IMR-90 (cell line): ENCODE results near the gene STRN4. TPM values are rescaled to one million over a fixed set of nuclear protein-coding genes. Genes with fewer than 3 reads are reported as not detected.

Experiments
- ATAC-seq: fragments of 200-7000 bp; cut with Tn5 transposase; 2 replicates; pipeline ENCODE4 v1.9.1; 2020; ENCODE audit warnings: low read depth, mild to moderate bottlenecking, moderate library complexity
- BruUV-seq: library from RNA; stranded (reverse); fragments of 400-500 nt; replicated peaks from 2 replicates; lab custom pipeline; 2021; lab: Mats Ljungman, UMichigan
- CTCF ChIA-PET: fragments of 300-600 bp; formaldehyde crosslinking; extraction: SDS; loops from one replicate; lab custom pipeline; 2021; ENCODE audit warnings: antibody characterized with exemption; lab: Yijun Ruan, JAX
- POLR2A ChIA-PET: fragments of 300-600 bp; sonication (Branson Sonifier 250); formaldehyde crosslinking; loops from one replicate; lab custom pipeline; 2022; ENCODE audit warnings: antibody characterized with exemption; ENCODE audit not compliant: unreplicated experiment; lab: Charles Lee
- DNase-seq: peaks from one replicate; pipeline ENCODE4 v3.0.0; 2013
- H2AFZ ChIP-seq: replicated peaks from 2 replicates; pipeline ENCODE3; 2013; ENCODE audit warnings: low read length, mild to moderate bottlenecking; ENCODE audit not compliant: poor library complexity
- H2AK5ac ChIP-seq: 2 replicates; pipeline ENCODE4 v1.6.1; 2013; ENCODE audit warnings: low read depth, low read length, inconsistent platforms
- H2AK9ac ChIP-seq: replicated peaks from 2 replicates; pipeline ENCODE3; 2013; ENCODE audit warnings: mild to moderate bottlenecking, low read depth, low read length, moderate library complexity; ENCODE audit not compliant: poor library complexity
- H2BK120ac ChIP-seq: 2 replicates; pipeline ENCODE4 v1.6.1; 2013; ENCODE audit warnings: low read depth, low read length, inconsistent platforms
- H2BK15ac ChIP-seq: 3 replicates; pipeline ENCODE4 v1.6.1; 2013; ENCODE audit warnings: low read depth, low read length, inconsistent platforms
- H2BK20ac ChIP-seq: 2 replicates; pipeline ENCODE4 v1.6.1; 2013; ENCODE audit warnings: low read depth, mild to moderate bottlenecking, inconsistent platforms, low read length, moderate library complexity
- H2BK5ac ChIP-seq: 2 replicates; pipeline ENCODE4 v1.6.1; 2013; ENCODE audit warnings: mild to moderate bottlenecking, low read depth, low read length, inconsistent platforms; ENCODE audit not compliant: poor library complexity, severe bottlenecking
- H3K14ac ChIP-seq: replicated peaks from 2 replicates; pipeline ENCODE4 v1.6.1; 2013; ENCODE audit warnings: low read depth, low read length, inconsistent platforms
- H3K18ac ChIP-seq: 2 replicates; pipeline ENCODE4 v1.6.1; 2013; ENCODE audit warnings: low read depth, low read length, control low read depth
- H3K23ac ChIP-seq: 2 replicates; pipeline ENCODE4 v1.6.1; 2013; ENCODE audit warnings: low read depth, low read length, inconsistent platforms
- H3K27ac ChIP-seq: 2 replicates; pipeline ENCODE4 v1.5.1; 2013; ENCODE audit warnings: mild to moderate bottlenecking, control low read depth, low read length; ENCODE audit not compliant: insufficient read depth
- H3K27me3 ChIP-seq: 2 replicates; pipeline ENCODE4 v1.6.1; 2013; ENCODE audit warnings: low read length; ENCODE audit not compliant: control insufficient read depth, insufficient read depth
- H3K36me3 ChIP-seq: 2 replicates; pipeline ENCODE4 v1.6.1; 2013; ENCODE audit warnings: low read length, mixed read lengths; ENCODE audit not compliant: control insufficient read depth, insufficient read depth
- H3K4ac ChIP-seq: 2 replicates; pipeline ENCODE4 v1.6.1; 2013; ENCODE audit warnings: low read depth, low read length, inconsistent platforms
- H3K4me1 ChIP-seq: 2 replicates; pipeline ENCODE4 v1.6.1; 2013; ENCODE audit warnings: low read length, mixed read lengths; ENCODE audit not compliant: control insufficient read depth, insufficient read depth
- H3K4me2 ChIP-seq: 2 replicates; pipeline ENCODE4 v1.6.1; 2013; ENCODE audit warnings: low read depth, mild to moderate bottlenecking, control low read depth, low read length, moderate library complexity
- H3K4me3 ChIP-seq: 2 replicates; pipeline ENCODE4 v1.5.1; 2013; ENCODE audit warnings: low read depth, mild to moderate bottlenecking, control low read depth, low read length, moderate library complexity; ENCODE audit not compliant: insufficient read depth
- H3K56ac ChIP-seq: 2 replicates; pipeline ENCODE4 v1.6.1; 2013; ENCODE audit warnings: low read length, inconsistent platforms; ENCODE audit not compliant: insufficient read depth; ENCODE audit errors: extremely low read depth
- H3K79me1 ChIP-seq, 2 experiments: 2 replicates each; pipeline ENCODE4 v1.6.1; 2013; ENCODE audit warnings: low read length in 2 of 2, inconsistent platforms in 1 of 2, low read depth in 1 of 2
- H3K9ac ChIP-seq: 2 replicates; pipeline ENCODE4 v1.6.1; 2013; ENCODE audit warnings: low read depth, low read length, control low read depth
- H3K9me1 ChIP-seq: 2 replicates; pipeline ENCODE4 v1.6.1; 2013; ENCODE audit warnings: low read length, inconsistent platforms; ENCODE audit not compliant: insufficient read depth
- H3K9me3 ChIP-seq: 2 replicates; pipeline ENCODE4 v1.6.1; 2013; ENCODE audit warnings: low read length; ENCODE audit not compliant: control insufficient read depth, insufficient read depth
- H4K20me1 ChIP-seq: 2 replicates; pipeline ENCODE4 v1.6.1; 2013; ENCODE audit warnings: low read length, inconsistent platforms; ENCODE audit not compliant: insufficient read depth
- H4K5ac ChIP-seq: 2 replicates; pipeline ENCODE4 v1.6.1; 2013; ENCODE audit warnings: mild to moderate bottlenecking, low read depth, low read length, control low read depth
- H4K8ac ChIP-seq, 2 experiments: 2 replicates each; pipeline ENCODE4 v1.6.1; 2013; ENCODE audit warnings: low read depth in 2 of 2, low read length in 2 of 2, control low read depth in 1 of 2, inconsistent platforms in 1 of 2
- H4K91ac ChIP-seq: 2 replicates; pipeline ENCODE4 v1.6.1; 2013; ENCODE audit warnings: low read depth, low read length, inconsistent platforms; ENCODE audit not compliant: insufficient read depth
- BHLHE40 ChIP-seq: fragments of 150-350 bp; IDR thresholded peaks from 2 replicates; pipeline ENCODE4 v1.6.1; 2016; ENCODE audit warnings: mild to moderate bottlenecking, low read depth, low read length
- CEBPB ChIP-seq: IDR thresholded peaks from 2 replicates; pipeline ENCODE4 v1.6.1; 2012; ENCODE audit warnings: low read depth, low read length, improper control_type of control experiment
- CHD1 ChIP-seq: IDR thresholded peaks from 2 replicates; pipeline ENCODE4 v1.6.1; 2012; ENCODE audit warnings: low read depth, low read length, improper control_type of control experiment
- CTCF ChIP-seq: conservative IDR thresholded peaks from 2 replicates; pipeline ENCODE4 v1.5.1; 2012; ENCODE audit warnings: mild to moderate bottlenecking, low read depth, low read length, improper control_type of control experiment
- ELK1 ChIP-seq: fragments of 150-350 bp; IDR thresholded peaks from 2 replicates; pipeline ENCODE4 v1.6.1; 2016; ENCODE audit warnings: low read depth, mild to moderate bottlenecking, low read length, moderate library complexity, borderline replicate concordance
- FOS ChIP-seq: fragments of 150-350 bp; IDR thresholded peaks from 2 replicates; pipeline ENCODE4 v1.6.1; 2016; ENCODE audit warnings: low read depth, low read length
- MAFK ChIP-seq: IDR thresholded peaks from 2 replicates; pipeline ENCODE4 v1.6.1; 2012; ENCODE audit warnings: low read depth, low read length, improper control_type of control experiment
- MAZ ChIP-seq: IDR thresholded peaks from 2 replicates; pipeline ENCODE4 v1.6.1; 2012; ENCODE audit warnings: low read depth, mild to moderate bottlenecking, low read length, improper control_type of control experiment, moderate library complexity, borderline replicate concordance
- MXI1 ChIP-seq: IDR thresholded peaks from 2 replicates; pipeline ENCODE4 v1.6.1; 2012; ENCODE audit warnings: low read depth, mild to moderate bottlenecking, low read length, moderate library complexity, borderline replicate concordance
- NFE2L2 ChIP-seq: fragments of 150-350 bp; IDR thresholded peaks from 2 replicates; pipeline ENCODE4 v1.6.1; 2016; ENCODE audit warnings: low read depth, mild to moderate bottlenecking, low read length
- POLR2A ChIP-seq: IDR thresholded peaks from 2 replicates; pipeline ENCODE4 v1.6.1; 2012; ENCODE audit warnings: mild to moderate bottlenecking, low read depth, low read length
- RAD21 ChIP-seq: IDR thresholded peaks from 2 replicates; pipeline ENCODE4 v1.6.1; 2012; ENCODE audit warnings: low read length, improper control_type of control experiment
- RCOR1 ChIP-seq: IDR thresholded peaks from 2 replicates; pipeline ENCODE4 v1.6.1; 2012; ENCODE audit warnings: mild to moderate bottlenecking, low read length, improper control_type of control experiment; ENCODE audit not compliant: insufficient replicate concordance
- RFX5 ChIP-seq: IDR thresholded peaks from 2 replicates; pipeline ENCODE4 v1.8.0; 2012; ENCODE audit warnings: low read depth, mild to moderate bottlenecking, low read length, moderate library complexity
- SMC3 ChIP-seq: fragments of 150-350 bp; IDR thresholded peaks from 2 replicates; pipeline ENCODE4 v1.6.1; 2016; ENCODE audit warnings: low read depth, mild to moderate bottlenecking, antibody characterized with exemption, low read length, moderate library complexity
- USF2 ChIP-seq: fragments of 150-350 bp; IDR thresholded peaks from 2 replicates; pipeline ENCODE4 v1.6.1; 2017; ENCODE audit warnings: mild to moderate bottlenecking, antibody characterized with exemption, low read length, low read depth
- WGBS, 2 experiments: methylation state at CpG; one replicate each; pipeline versions ENCODE4 v1.1.5 to v1.1.7; 2013; ENCODE audit warnings: missing lambda C conversion rate in 2 of 2; ENCODE audit not compliant: insufficient read length in 1 of 2; ENCODE audit errors: extremely low coverage in 2 of 2; 5-methylcytosine and 5-hydroxymethylcytosine counted together
- dilution Hi-C: fragments of 300-500 bp; cut with HindIII; formaldehyde crosslinking; loops from one replicate; pipeline ENCODE4 v1.14.3; 2018; ENCODE audit warnings: low sequenced_read_pairs; ENCODE audit not compliant: unreplicated experiment
- in situ Hi-C: fragments of 300-500 bp; cut with MboI; formaldehyde crosslinking; loops from 3 replicates; pipeline ENCODE4 v1.14.3; 2019; ENCODE audit warnings: low sequenced_read_pairs, inconsistent platforms, mixed read lengths
- intact Hi-C: fragments of 100-400 bp; cut with micrococcal nuclease; formaldehyde crosslinking; loops from 2 replicates; pipeline ENCODE4 v1.10.0; 2022
- polyA plus RNA-seq, 3 experiments: library from polyadenylated mRNA; depleted of rRNA; stranded (reverse); fragments of >200 nt; gene quantifications; 2 replicates each; pipeline ENCODE4 v1.2.3, GENCODE V29; 2012; ENCODE audit warnings: low replicate concordance in 1 of 3
- total RNA-seq: library from RNA; depleted of rRNA; stranded (reverse); fragments of >200 nt; gene quantifications from 2 replicates; pipeline ENCODE4 v1.2.3, GENCODE V29; 2012

STRN4 gene
- total and polyA plus RNA-seq, 2 of the 4 experiments (the other 2 are of a cell fraction), result 36.7 to 112 TPM

DNA sequence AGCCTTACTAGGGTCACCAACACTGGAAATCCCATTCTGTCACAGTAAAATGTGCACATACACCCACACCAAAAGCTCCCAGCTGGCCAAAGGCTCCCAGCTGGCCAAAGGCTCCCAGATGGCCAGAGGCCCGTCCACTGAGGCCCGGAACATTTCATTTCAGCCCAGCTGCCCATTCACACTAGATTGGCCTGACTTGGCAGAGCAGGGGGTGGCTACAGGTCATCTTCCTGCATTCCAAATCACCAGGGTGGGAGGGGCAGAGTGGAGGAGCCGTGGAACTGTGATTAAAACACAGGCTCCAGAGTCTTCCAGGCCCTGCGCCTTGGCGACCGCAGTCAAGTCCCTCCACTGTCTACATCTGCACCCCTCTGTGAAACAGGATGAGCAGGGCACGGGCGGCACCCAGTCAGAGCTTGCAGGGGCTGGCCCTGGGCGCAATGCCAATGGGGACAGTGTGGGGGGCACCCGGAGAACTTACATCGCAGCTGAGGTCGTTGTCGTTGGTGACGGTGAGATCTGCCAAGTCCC is 19.2 kb downstream of the STRN4 start:
- no peak overlapping the region for H3K18ac ChIP-seq
- dilution Hi-C loops, result no loop called here
- peaks cover 13% of the 10 kb centered on the region; the same call in 1 of the 2 replicates for H3K9me1 ChIP-seq
- no peak overlapping the region for H3K27ac ChIP-seq
- no peak overlapping the region for H2BK5ac ChIP-seq
- WGBS, 2 experiments, result 66% methylated on average over 10 of the region's 14 CpGs; no CpG with 5 or more reads in 1 of the 2 experiments
- H2BK120ac ChIP-seq, result no peak overlapping the region
- no peak overlapping the region for H3K14ac ChIP-seq
- H3K36me3 ChIP-seq, result peaks cover 83% of the 10 kb centered on the region
- intact Hi-C loops, result no loop called here
- H3K79me1 ChIP-seq, result peaks cover 29 to 72% of the 10 kb centered on the region in 2 experiments
- peaks cover 53% of the 10 kb centered on the region for H4K20me1 ChIP-seq
- no TSS peak for BruUV-seq
- no peak overlapping the region for H4K5ac ChIP-seq
- DNase-seq (no peak), ATAC-seq (no peak)
- H3K9me3 ChIP-seq, result no peaks in the 10 kb centered on the region
- no peak overlapping the region for H4K91ac ChIP-seq
- no peak overlapping the region for H2AK5ac ChIP-seq
- H3K56ac ChIP-seq, result no peak overlapping the region
- H3K23ac ChIP-seq, result no peak overlapping the region
- no peak overlapping the region for H2BK20ac ChIP-seq
- H4K8ac ChIP-seq, result no peak overlapping the region
- H2BK15ac ChIP-seq, result no peak overlapping the region
- peaks cover 12% of the 10 kb centered on the region for H3K4me1 ChIP-seq
- H3K4ac ChIP-seq, result no peak overlapping the region
- H2AK9ac ChIP-seq, result no peak overlapping the region
- in situ Hi-C loops, result no loop called here
- H3K4me3 ChIP-seq, result no peak overlapping the region
- H3K4me2 ChIP-seq, result no peak overlapping the region
- no peaks in the 10 kb centered on the region for H3K27me3 ChIP-seq
- ChIA-PET CTCF (no interaction called here), POLR2A (interaction anchor here (0.5 kb wide), 1 partner anchor 529 kb away, joined by 3 read pairs; the partner anchor contains the start of gene CCDC9)
- H3K9ac ChIP-seq, result no peak overlapping the region
- TF ChIP-seq ELK1 (no peak), POLR2A (no peak), RFX5 (no peak), MAFK (no peak), CHD1 (no peak), BHLHE40 (no peak), RAD21 (no peak), RCOR1 (no peak), SMC3 (no peak), CEBPB (no peak), MAZ (no peak), USF2 (no peak), FOS (no peak), MXI1 (no peak), CTCF (no peak), NFE2L2 (no peak)
- peak overlapping the region; percentile 59 for H2AFZ ChIP-seq
